ENCODE data around the gene GAGE12E. TPM values are rescaled to one million over a fixed set of nuclear protein-coding genes. Genes with fewer than 3 reads are reported as not detected.

Gene GAGE12E
- total RNA-seq = not detected in 2 replicates

GRCh38 chrX:49550989-49551388 lies at the start of gene GAGE12E:
GAGE12E (plus strand) TSS chrX:49551289; CDS start chrX:49552444, 1,155 bp downstream.

GRCh38 chrX:49531877-49532276 lies 19.2 kb upstream of the GAGE12E start, which contains the start of gene GAGE12C:
GAGE12C (plus strand) TSS chrX:49532177; CDS start chrX:49533332, 1,155 bp downstream.

GRCh38 chrX:49541433-49541832 lies 9.7 kb upstream of the GAGE12E start, which contains the start of gene GAGE12D:
GAGE12D (plus strand) TSS chrX:49541733; CDS start chrX:49542888, 1,155 bp downstream.

GRCh38 chrX:49560542-49560941 lies 9.5 kb downstream of the GAGE12E start, which contains the start of gene GAGE12F:
GAGE12F (plus strand) TSS chrX:49560842; CDS start chrX:49561997, 1,155 bp downstream.

GRCh38 chrX:49570100-49570499 lies 19.0 kb downstream of the GAGE12E start, which contains the start of gene GAGE12G:
GAGE12G (plus strand) TSS chrX:49570400; CDS start chrX:49571555, 1,155 bp downstream.

GRCh38 chrX:49579649-49580048 lies 28.6 kb downstream of the GAGE12E start, which contains the start of gene GAGE12H:
GAGE12H (plus strand) TSS chrX:49579949; CDS start chrX:49581104, 1,155 bp downstream.

GRCh38 chrX:49589196-49589595 lies 38.1 kb downstream of the GAGE12E start, which contains the start of gene GAGE2A:
GAGE2A (plus strand) TSS chrX:49589496; CDS start chrX:49590651, 1,155 bp downstream.

GRCh38 chrX:49598720-49599119 lies 47.6 kb downstream of the GAGE12E start, which contains the start of gene GAGE1:
GAGE1 (plus strand) TSS chrX:49599020; CDS start chrX:49600175, 1,155 bp downstream.

Other genes starting within 250 kb of the GAGE12E start
- not detected in 2 replicates for gene GAGE10, start 247.6 kb upstream of the GAGE12E start, total RNA-seq
- gene GAGE12J, start 229.3 kb upstream of the GAGE12E start, total RNA-seq = not detected in 2 replicates
- gene GAGE13, start 219.7 kb upstream of the GAGE12E start, total RNA-seq = not detected in 2 replicates
- gene GAGE12C, start 19.1 kb upstream of the GAGE12E start, total RNA-seq = not detected in 2 replicates
- not detected in 2 replicates for gene GAGE12D, start 9.6 kb upstream of the GAGE12E start, total RNA-seq
- gene GAGE12F, start 9.6 kb downstream of the GAGE12E start, total RNA-seq = not detected in 2 replicates
- not detected in 2 replicates for gene GAGE12G, start 19.1 kb downstream of the GAGE12E start, total RNA-seq
- gene GAGE12H, start 28.7 kb downstream of the GAGE12E start, total RNA-seq = not detected in 2 replicates
- gene GAGE2A, start 38.2 kb downstream of the GAGE12E start, total RNA-seq = not detected in 2 replicates
- not detected in 2 replicates for gene GAGE1, start 47.7 kb downstream of the GAGE12E start, total RNA-seq
- gene PAGE1, start 144.7 kb downstream of the GAGE12E start, total RNA-seq = not detected in 2 replicates

Data from tracheal epithelial cell (primary cell).